HG03521 (cell line): Measurements from ENCODE around the gene HINFP.
"Not testable (repeated sequence)": the region's sequence is repeated elsewhere in the genome, so short reads cannot be mapped to it uniquely, and the experiment has no call there.

Experiments used
- ATAC-seq: cut with Tn5 transposase; IDR thresholded peaks from one replicate; pipeline ENCODE4 v1.9.1; 2021; ENCODE audit warnings: mild to moderate bottlenecking, moderate library complexity; ENCODE audit not compliant: unreplicated experiment

The HINFP gene

DNA sequence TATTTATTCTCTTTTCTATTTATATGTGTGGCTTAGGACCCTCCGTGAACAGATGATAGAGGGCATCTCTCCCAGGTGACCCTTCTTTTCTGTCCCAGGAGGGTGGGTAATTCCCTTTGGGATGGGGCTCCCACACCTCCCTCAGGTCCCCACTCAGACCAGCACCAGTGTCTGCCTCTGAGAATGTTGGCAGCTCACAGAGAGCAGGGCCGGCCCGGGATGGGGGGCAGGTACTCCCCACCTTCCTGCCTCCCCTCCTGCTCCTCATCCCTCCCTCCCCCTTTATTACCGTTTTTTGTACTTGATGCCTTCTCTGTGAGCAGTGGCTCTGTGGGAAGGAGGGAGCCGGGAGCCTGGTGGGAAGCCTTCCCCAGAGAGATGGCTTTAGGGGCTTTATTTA, 4.8 kb upstream of the HINFP start:
- no peak for ATAC-seq

DNA sequence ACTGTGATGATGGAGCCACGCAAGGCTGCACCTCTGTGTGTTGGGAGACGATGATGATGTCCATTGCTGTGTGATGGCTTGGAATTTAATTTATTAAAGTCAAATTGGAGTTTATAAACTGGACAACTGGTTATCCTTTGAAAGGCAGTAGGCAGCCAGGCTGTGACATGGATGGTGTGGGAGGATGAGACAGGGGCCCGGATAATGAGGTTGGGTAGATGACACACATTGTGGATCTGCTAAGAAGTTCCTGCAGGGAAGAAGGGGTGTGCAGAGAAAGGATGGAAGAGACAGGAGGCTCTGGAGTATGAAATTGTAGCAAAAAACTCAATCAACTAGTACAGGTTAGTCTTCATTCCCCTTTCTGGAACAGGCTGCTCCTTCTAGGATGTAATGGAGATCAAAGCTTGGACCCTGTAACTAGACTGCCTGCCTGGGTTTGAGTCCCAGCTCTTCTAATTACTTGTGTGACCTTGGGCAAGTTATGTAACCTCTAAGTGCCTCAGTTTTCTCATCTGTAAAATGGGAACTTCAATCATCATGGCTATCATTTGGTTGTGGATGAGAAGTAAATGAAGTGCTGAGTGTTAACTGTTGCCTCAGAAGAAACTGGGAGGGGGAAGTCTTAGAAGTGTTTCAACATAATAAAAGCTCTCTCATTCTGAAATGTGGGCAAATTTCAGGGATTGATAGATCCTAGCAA, 4.2 kb upstream of the HINFP start:
- ATAC-seq, result no peak

DNA sequence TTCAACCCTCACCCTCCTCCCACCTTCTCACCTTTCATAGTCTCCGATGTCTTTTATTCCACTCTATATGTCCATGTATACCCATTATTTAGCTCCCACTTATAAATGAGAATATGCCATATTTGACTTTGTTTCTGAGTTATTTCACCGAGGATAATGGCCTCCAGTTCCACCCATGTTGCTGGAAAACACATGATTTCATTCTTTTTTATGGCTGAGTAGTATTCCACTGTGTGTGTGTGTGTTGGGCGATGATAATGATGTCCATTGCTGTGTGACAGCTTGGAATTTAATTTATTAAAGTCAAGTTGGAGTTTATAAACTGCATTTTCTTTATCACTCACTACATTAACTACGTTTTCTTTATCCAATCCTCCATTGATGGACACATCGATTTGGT, 3.2 kb upstream of the HINFP start:
- ATAC-seq, result no peak

DNA sequence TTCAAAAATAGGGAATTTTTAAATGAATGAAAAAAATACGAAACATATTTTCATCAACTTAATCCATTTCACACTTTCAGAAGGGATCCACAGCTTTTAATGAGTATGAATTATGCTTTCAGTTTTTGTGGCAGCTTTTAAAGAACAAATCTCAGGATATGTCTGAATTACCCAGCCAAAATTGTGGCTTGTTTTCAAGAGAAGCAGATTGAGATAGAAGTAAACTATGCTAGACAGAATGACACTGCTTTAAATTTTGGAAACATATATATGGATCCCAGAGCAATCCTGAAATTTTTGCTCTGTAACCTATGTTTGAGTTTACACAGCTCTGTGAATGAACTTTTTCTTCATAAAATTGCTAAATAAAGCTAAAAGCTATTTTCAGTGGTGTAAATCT, 2.4 kb upstream of the HINFP start:
- no peak for ATAC-seq

DNA sequence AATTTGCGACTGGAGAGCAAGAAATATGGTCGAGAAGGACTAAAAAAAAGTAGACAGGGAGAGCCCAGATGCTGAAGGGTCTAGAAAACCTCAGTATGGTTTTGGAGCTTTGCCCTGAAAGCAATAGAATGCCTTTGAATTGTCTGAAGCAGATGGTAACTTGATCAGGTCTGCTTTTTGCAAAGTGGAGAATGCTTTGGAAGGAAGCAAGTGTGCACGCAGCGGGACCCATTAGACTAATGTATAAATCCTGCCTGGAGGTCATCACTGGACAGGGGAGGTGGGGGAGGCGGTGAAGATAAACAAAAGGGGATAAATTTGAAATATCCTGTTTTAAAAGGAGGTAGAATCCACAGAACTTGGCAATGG, 757 bp upstream of the HINFP start:
- ATAC-seq, result no peak

DNA sequence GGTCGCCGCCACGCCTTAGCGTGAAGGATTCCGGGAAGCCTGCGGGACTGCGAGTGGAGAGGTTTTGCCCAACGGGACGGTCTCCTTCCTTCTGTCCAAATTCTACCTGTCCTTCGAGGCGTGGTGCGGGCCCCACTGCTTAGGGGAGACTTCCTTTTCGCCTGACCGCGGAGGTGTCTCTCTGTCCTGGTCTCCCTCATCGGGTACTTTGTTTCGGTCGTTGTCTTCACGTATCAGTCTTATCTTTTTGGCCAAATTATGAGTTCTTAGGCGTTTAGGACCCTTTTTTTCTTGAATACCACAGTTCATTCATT, 388 bp downstream of the HINFP start:
- no peak for ATAC-seq

DNA sequence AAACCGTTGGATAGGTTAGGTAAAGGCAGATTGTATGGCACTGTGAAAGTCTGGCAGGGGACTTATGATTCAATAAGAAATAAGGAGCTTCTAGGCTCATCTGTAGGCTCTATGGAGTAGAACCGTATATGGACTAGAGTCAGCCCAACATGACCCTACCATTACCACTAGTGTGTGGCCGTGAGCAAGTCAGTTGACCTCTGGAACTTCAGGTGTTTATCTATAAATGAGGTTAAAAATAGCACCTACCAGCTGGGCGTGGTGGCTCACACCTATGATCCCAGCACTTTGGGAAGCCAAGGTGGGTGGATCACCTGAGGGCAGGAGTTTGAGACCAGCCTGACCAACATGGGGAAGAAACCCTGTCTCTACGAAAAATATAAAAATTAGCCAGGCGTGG, 4.4 kb downstream of the HINFP start:
- no peak for ATAC-seq

DNA sequence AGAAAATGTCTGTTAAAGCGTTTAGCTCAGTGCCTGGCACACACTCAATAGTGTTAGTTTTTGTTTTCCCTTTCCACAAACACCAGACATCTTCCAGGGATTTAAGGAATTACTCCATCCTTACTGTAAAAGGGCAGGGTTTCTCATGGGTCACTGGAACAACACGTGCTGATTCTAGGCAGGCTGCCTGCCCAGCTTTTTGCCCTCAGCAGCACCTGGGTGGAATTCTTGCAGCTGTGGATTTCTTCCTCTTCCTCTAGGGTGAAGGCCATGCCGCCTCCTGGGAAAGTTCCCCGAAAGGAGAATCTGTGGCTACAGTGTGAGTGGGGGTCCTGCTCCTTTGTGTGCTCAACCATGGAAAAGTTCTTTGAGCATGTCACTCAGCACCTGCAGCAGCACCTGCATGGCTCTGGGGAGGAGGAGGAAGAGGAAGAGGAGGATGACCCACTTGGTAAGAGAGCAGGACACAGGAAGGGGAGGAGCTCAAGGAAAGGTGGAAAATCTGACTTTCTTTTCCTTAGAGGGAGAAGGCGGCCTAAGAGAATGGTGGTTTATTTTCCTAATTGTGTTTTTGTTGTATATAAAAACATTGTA, 5.4 kb downstream of the HINFP start:
- ATAC-seq, result no peak

DNA sequence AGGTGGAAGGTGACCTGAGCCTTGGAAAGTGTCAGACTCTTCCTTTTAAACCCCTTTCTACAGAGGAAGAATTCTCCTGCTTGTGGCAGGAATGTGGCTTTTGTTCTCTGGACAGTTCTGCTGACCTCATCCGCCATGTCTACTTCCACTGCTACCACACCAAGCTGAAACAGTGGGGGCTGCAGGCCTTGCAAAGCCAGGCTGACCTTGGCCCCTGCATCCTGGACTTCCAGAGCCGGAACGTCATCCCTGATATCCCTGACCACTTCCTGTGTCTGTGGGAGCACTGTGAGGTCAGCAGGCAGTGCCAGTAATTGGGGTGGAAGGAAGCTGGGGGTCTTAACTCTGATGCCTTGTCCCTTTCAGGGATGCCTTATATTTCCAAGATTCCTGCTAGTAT, 9.3 kb downstream of the HINFP start:
- no peak for ATAC-seq

DNA sequence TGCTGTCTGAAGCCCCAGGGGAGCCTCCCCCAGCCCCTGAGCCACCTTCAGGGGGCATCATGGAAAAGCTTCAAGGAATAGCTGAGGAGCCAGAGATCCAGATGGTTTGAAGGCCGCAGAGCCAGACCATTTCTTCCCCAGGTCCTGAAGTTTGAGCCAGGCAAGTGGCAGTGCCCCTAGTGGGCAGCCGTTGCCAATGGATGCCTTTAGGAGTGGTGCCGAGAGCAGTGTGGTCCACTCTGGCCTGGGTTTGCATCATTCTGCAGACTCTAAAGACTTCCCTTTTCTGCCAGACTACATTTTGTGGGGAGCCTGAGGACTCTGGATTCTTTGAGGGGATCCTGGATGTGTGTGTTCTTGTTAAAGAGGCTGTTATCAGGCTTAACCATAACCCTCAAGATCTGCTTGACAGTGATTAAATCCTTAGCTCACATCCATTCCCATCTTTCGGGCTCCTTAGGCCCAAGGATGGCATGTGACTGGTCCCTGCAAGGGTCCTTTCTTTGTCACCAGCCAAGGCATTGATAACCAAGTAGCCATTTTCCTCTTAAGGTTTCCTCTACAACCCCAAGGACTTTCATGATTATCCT, 13.1 kb downstream of the HINFP start:
- no peak for ATAC-seq

DNA sequence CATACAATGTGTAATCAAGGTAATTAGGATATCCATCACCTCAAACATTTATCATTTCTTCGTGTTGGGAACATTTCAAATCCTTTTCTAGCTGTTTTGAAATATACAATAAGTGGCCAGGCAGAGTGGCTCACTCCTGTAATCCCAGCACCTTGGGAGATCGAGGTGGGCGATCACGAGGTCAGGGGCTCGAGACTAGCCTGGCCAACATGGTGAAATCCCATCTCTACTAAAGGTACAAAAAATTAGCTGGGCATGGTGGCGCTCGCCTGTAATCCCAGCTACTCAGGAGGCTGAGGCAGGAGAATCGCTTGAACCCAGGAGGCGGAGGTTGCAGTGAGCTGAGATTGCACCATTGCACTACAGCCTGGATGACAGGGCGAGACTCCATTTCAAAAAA, 17.9 kb downstream of the HINFP start:
- ATAC-seq, result not testable (repeated sequence)

DNA sequence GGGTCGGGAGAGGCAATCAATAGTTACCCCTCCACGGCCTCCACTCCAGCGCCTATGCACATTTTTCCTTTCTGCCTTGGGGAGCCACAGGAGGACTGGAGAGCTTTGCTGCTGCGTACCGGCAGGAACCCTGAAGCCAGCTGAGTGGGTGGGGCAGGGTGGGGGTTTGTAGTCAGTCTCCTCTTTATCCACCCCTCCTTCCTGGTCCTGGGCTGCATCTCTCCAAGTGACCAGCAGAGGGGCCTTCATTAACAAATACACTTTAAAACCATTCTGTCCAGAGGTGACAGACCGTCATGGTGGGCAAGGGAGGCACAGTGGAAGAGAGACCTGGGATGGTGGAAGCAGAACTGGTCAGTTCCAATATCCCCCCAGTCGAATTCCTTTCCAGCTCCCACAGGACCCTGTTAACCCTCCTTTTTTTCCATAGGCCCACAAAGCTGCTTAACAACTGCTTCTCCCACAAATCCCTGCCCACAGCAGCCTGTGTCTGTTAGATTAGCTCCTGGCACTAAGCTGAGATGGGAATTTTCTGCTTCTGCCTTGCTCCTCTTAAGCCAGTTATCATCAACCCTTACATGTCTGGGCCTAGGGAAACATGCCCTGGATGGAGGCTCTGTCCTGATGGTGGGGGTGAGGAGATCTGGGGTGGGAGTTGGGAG, 23.6 kb downstream of the HINFP start:
- ATAC-seq, result no peak

DNA sequence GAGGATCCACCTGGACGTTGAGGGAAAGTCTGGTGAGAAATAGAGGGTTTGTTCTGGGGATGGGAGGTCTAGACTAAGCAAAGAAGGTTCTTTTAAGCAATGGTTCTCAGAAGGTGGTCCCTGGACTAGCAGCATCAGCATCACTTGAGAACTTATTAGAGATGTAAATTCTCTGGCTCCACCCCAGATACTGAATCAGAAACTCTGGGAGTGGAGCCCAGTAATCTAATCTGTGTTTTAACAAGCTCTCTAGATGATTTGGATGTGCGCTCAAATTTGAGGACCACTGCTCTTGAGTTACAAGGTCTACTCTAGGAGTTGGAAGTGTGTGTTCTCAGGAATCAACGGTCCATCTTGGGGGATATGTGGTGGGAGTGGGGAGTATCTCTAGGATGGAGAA, 24.2 kb downstream of the HINFP start:
- no peak for ATAC-seq

DNA sequence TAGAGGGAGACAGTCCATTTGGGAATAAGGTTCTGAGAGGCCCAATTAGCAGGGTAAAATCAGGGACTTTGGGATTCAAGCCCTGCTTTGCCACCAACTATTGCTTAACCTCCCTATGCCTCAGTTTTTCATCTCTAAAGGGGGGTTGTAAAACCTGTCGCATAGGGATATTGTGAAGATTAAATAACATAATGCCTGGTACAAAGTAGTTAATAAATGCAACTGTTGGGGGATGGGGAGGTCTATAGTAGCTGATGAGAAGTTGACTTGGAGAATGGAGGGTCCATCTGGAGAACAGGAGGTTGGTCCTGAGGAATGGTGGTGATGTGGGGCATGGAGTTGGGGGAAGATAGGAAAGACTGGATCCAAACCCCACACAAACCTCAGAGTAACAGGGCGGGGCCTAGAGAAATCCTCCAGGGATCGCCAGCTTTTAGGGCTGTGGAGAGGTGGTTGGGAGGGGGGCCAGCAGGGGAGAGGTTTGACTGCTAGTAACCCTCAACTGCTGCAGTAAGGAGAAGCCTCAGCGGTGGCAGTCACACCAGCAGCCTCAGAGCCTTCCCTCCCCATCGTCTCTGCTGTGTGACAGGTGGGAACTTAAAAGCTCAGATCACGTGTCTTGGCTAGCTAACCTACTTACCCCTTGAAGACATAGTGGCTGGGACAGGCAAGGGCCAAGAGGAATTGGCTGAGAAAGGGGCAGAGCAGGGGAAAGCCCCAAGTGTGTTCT, 26.4 kb downstream of the HINFP start:
- ATAC-seq, result no peak

DNA sequence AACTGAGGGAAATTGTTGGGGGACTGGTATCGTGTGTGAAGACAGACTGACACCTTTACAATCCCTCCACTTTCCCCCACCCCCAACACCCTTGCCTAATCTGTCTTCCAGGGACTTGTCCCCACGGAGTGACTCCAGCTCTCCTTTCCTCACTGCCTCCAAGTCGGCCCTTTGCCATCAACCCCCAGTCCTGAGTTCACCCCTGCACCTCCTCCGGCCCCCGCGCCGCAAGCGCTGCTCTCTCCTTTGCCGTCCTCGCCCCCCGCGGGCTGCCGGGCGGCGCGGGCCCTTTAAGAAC, 27.3 kb downstream of the HINFP start:
- no peak for ATAC-seq

DNA sequence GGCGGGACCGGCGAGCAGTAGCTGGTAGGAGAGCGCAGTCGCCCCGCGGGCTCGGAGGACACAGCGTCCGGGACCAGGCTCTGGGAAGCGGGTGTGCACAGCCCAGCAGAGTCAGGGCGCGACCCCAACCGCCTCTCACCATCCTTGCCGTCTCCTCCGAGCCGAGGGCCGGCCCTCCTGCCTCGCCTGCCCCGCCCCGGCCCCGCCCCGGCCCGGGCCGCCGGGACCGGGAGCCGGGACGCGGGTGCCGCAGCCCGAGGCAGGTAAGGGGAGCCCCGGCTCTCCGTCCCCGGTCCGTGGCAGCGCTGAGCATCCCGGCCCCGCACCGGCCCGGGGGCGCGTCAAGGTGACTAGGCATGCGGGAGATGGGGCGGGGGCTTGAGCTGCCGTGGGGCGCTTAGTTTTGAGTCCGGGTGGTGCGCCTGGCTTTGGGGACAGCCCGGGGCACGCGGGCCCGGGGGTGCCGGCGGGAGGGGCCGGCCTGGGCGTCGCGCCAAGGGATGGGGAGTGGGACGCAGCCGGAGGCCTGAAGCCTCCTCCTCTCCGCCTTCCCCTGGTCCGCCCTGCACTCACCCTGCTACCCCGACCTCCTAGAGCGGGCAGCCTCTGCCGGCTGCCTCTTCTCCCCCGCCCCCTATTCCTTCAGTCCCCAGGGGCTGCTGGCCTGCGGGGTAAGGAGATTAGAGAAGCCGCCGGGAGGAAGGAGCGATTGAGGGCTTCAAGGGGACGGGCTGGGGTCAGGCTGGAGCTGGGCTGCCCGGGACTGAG, 27.8 kb downstream of the HINFP start, which contains the start of gene ABCG4:
ABCG4 (plus strand) TSS at position 35 of the 768 bp plus-strand sequence. CDS start 914 bp downstream, outside the sequence.
- ATAC-seq, result no peak

DNA sequence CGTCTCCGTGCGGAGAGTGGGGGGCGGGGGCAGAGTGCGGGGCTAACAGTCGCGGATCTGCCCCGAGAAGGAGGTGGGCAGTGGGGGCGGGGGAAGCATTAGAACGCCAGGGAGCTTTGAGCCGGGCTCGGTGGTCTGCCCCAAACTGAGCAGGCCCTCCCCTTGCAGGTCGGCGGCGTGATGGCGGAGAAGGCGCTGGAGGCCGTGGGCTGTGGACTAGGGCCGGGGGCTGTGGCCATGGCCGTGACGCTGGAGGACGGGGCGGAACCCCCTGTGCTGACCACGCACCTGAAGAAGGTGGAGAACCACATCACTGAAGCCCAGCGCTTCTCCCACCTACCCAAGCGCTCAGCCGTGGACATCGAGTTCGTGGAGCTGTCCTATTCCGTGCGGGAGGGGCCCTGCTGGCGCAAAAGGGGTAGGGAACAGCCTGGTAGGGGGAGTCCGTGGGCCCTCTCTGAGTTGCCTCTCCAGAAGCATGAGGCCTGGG, 28.5 kb downstream of the HINFP start:
- no peak for ATAC-seq

DNA sequence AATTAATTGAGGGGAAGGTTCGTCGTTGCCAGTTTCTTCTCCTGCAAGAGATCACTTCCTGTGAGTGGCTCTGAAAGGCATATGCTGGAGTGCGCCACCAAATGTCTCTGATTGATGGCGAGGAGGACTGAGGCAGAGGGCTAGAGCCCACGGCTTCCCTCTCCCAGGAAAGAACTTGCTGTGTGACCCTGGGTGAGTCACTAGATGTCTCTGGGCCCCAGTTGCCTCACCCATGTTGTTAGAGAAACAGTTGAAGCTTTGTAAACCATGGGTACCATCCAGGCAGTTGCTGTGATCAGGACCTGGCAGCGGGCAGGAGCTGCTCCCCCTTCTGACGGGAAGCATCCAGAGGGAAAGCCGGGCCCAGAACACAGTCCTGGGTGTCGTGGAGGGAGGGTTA, 30.7 kb downstream of the HINFP start:
- ATAC-seq, result no peak

DNA sequence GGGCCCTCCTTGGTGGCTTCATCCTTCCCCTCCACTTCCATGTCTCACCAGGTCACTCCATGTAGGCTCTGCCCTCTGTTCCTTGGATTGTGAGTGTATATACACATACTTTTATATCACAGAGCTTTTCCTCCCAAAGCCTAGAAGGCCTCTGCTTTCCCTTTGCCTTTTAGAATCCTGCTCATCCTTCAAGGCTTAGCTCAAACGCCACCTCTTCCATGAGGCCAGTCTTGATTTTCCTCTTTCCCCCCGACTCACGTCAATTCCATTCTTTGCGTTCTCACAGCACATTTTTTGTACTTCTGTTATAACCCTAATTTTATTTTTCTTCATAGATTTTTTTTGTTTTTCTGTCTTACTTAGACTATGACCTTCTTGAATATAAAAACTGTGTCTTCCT, 31.2 kb downstream of the HINFP start:
- ATAC-seq, result no peak

DNA sequence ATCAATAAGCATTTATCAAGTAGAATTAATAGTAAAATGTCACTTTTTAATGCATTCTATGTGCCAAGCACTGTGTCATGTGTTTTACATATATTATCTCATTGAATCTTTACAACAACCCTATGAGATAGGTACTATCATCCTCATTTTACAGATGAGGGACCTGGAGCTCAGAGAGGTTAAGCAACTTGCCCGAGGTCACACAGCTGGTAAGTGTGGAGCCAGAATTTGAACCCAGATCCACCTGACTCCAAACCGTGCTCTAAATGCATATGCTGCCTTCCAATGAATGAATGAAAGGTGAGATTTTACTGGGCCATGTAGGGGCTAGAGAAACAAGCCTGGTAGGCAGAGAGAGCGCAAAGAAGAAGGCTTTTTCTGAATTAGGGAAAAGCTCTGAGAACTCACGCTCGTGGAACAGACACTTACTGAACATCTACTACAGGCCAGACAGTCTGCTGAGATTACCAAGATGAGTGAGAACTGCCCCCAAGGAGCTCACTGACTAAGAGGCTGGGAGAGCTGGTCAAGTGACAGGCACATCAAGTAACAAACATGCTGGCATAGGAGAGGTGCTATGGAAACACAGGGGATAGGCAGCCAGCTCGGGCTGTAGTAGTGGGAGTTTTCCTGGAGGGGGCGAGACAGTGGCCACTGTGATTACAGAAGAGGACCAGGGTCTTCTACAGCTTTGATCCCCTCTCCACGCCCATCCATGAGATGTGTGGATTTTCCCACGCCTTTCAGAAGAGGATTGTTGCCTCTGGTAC, 31.9 kb downstream of the HINFP start:
- ATAC-seq, result no peak
